ENCODE measurements around the gene GRIN3B.

GRCh38 chr19:960020-960419, 40.2 kb upstream of the GRIN3B start:
- TF ChIP-seq CTCF (IDR thresholded peaks at IDR 0.05 in 4 of 5, conservative IDR thresholded peaks at IDR 0.05 in 1 of 5) (no peak), POLR2A (IDR thresholded peaks at IDR 0.05) (no peak)
